Suprapubic skin (tissue), 3 donors: ENCODE data around the gene NCAPH2.

Experiments used
- CTCF ChIP-seq, 2 donors: fragments of 200-600 bp in 1 of 2; fragments of 450-650 bp in 1 of 2; sonication (generic) in 1 of 2; IDR thresholded peaks; one replicate each; pipeline ENCODE4 v1.5.1; 2016 to 2019; ENCODE audit warnings: antibody characterized with exemption in 2 of 2, mild to moderate bottlenecking in 1 of 2, moderate library complexity in 1 of 2
- EP300 ChIP-seq: sonication (generic); formaldehyde crosslinking; IDR thresholded peaks from one replicate; pipeline ENCODE4 v1.6.1; 2017; ENCODE audit warnings: antibody characterized with exemption
- POLR2A ChIP-seq, 2 donors: fragments of 450-650 bp; IDR thresholded peaks; one replicate each; pipeline ENCODE4 v1.6.1; 2017; ENCODE audit warnings: antibody characterized with exemption in 2 of 2, mild to moderate bottlenecking in 2 of 2, moderate library complexity in 2 of 2

GRCh38 chr22:50569896-50570535, 62.0 kb downstream of the NCAPH2 start:
- TF ChIP-seq POLR2A (IDR thresholded peaks at IDR 0.05) (no peak), CTCF (IDR thresholded peaks at IDR 0.05) (no peak), EP300 (no peak)
